Activated naive CD8-positive, alpha-beta T cell treated with anti-CD3 and anti-CD28 coated beads, Interleukin-2, amount 10 ng/mL, durations not matched to agents 7 days and 5 days (primary cell): ENCODE measurements around the gene VDR. TPM values are rescaled to one million over a fixed set of nuclear protein-coding genes. Genes with fewer than 3 reads are reported as not detected.
A peak's percentile ranks its signal among the peaks of the same experiment; 100 is the strongest.

Source experiments
- ATAC-seq: fragments of 150-1000 bp; cut with Tn5 transposase; one replicate; pipeline ENCODE4 v1.10.0; 2021; ENCODE audit warnings: low read depth, moderate library complexity
- POLR2A ChIA-PET: fragments of 350-600 bp; sonication (Branson Sonifier 250); formaldehyde crosslinking; loops from one replicate; lab custom pipeline; 2021; ENCODE audit warnings: antibody characterized with exemption; lab: Charles Lee
- DNase-seq: peaks from one replicate; pipeline ENCODE4 v3.0.0; 2021
- H3K27ac Mint-ChIP-seq: one replicate; pipeline ENCODE4 v1.8.0; 2022; ENCODE audit warnings: mild to moderate bottlenecking, mixed read lengths
- H3K27me3 Mint-ChIP-seq: one replicate; pipeline ENCODE4 v1.8.0; 2022; ENCODE audit warnings: mild to moderate bottlenecking, moderate library complexity, mixed read lengths
- H3K36me3 Mint-ChIP-seq: one replicate; pipeline ENCODE4 v1.8.0; 2021; ENCODE audit warnings: mild to moderate bottlenecking, mixed read lengths
- H3K4me1 Mint-ChIP-seq: one replicate; pipeline ENCODE4 v1.8.0; 2021; ENCODE audit warnings: mixed read lengths
- H3K4me3 Mint-ChIP-seq: one replicate; pipeline ENCODE4 v1.8.0; 2022; ENCODE audit warnings: mild to moderate bottlenecking, moderate library complexity, mixed read lengths
- H3K9me3 Mint-ChIP-seq: one replicate; pipeline ENCODE4 v1.8.0; 2021; ENCODE audit warnings: mixed read lengths
- total RNA-seq, 2 experiments: library from RNA; stranded (reverse); gene quantifications; one replicate each; pipeline ENCODE4 v1.2.3, GENCODE V29; 2021

VDR gene
- total RNA-seq, 2 experiments from 2014 or later = 13.9 to 14.3 TPM

DNA sequence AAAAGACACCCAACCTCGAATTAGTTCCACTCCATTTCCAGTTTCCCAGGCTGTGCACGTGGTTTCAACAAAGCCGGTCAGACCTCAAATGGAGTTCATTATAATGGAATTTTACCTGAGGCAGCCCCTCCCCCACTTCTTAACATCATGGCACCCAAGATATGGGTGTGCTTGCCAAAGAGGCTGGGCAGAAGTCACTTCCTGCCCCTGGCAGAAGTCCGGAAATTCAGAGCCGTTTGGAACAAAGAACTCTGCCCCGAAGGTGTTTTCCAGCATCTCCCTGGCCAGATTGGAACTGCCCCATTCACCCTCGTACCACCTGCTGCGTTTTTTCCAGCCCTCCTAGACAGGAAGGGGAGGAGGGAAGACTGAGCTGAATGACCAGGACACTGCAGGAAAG, 8.2 kb downstream of the VDR start:
- H3K36me3 Mint-ChIP-seq = peaks cover 27% of the 10 kb centered on the region
- POLR2A ChIA-PET = interaction anchor here (3.0 kb wide), 1 partner anchor 11 kb away, joined by 12 read pairs; no protein-coding TSS in a partner anchor
- H3K4me3 Mint-ChIP-seq = no peak overlapping the region
- no peaks in the 10 kb centered on the region for H3K27me3 Mint-ChIP-seq
- ATAC-seq (no peak), DNase-seq (no peak)
- peaks cover 72% of the 10 kb centered on the region for H3K4me1 Mint-ChIP-seq
- H3K27ac Mint-ChIP-seq = no peak overlapping the region
- no peaks in the 10 kb centered on the region for H3K9me3 Mint-ChIP-seq

DNA sequence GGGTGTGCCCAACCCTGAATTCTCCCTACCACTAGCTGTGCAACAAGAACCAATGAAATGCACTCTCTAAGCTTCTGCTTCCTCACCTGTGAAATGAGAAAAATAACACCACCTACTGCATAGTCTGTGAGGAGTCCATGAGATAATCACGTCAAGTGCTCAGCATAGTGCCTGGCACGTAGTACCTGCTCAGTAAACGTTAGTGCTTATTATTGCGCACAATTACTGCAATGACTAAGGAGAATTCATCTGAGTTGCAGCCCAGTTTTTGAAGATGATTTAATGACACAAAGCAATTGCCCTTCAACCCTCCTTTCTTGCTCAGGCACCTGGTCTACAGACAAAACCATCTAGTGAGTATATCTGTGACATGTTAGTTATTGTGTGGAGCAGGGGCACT, 8.8 kb downstream of the VDR start:
- POLR2A ChIA-PET = interaction anchor here (0.8 to 3.0 kb wide), 2 partner anchors 10 to 11 kb away, joined by 3 to 12 read pairs; no protein-coding TSS in a partner anchor
- Mint-ChIP-seq H3K4me1 (peaks cover 71% of the 10 kb centered on the region), H3K4me3 (no peak overlapping the region), H3K27me3 (no peaks in the 10 kb centered on the region), H3K27ac (no peak overlapping the region), H3K9me3 (no peaks in the 10 kb centered on the region), H3K36me3 (peaks cover 27% of the 10 kb centered on the region)
- ATAC-seq (no peak), DNase-seq (no peak)

DNA sequence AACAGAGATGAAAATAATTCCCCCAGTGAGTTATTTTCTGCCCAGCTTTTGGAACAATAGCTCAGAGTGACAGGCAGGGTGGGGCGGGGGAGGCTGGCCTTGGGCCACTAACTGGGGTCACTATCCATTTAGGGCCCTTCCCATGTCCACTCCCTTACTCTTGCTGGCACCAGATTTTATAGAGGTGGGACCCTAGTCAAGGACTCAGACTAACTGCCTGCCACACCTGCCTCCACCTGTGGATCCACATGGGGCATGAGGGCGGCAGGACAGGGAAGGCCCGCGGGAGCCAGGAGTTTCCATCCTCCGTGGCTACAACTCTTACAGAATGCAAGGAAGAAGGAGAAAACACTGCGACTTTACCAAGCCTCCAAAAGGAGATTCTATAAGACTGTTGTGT, 10.1 kb downstream of the VDR start:
- Mint-ChIP-seq H3K27ac (no peak overlapping the region), H3K36me3 (peaks cover 27% of the 10 kb centered on the region), H3K27me3 (no peaks in the 10 kb centered on the region), H3K4me1 (peaks cover 63% of the 10 kb centered on the region), H3K4me3 (no peak overlapping the region), H3K9me3 (no peaks in the 10 kb centered on the region)
- DNase-seq (no peak), ATAC-seq (no peak)
- POLR2A ChIA-PET = interaction anchor here (0.6 to 3.0 kb wide), 3 partner anchors 9 to 11 kb away, joined by 3 to 12 read pairs (median 5); no protein-coding TSS in a partner anchor

DNA sequence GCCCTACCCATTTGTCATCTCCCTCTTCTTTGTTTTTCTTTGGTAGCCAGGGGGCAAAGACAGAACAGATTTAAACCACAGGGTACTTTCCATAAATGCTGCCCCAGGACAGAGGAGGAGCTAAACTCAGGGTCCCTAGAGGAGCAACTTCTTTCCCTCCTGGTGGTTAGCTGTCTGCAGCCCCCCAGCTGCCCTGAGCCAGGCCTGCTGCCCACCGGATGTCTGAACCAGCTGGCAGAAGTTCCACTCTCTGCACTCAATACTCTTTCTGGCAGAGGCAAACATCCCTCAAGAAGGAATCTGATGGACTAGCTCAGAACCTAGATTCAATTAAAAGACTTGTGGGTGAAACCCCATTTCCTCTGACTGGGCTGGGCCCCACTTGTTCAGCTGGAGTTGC, 10.7 kb downstream of the VDR start:
- H3K4me3 Mint-ChIP-seq = no peak overlapping the region
- no peak overlapping the region for H3K27ac Mint-ChIP-seq
- no peaks in the 10 kb centered on the region for H3K9me3 Mint-ChIP-seq
- ATAC-seq (no peak), DNase-seq (no peak)
- H3K4me1 Mint-ChIP-seq = peaks cover 67% of the 10 kb centered on the region
- peaks cover 26% of the 10 kb centered on the region for H3K36me3 Mint-ChIP-seq
- POLR2A ChIA-PET = interaction anchor here (0.7 to 1.6 kb wide), 3 partner anchors 9 to 45 kb away, joined by 3 to 5 read pairs (median 4); no protein-coding TSS in a partner anchor
- no peaks in the 10 kb centered on the region for H3K27me3 Mint-ChIP-seq

DNA sequence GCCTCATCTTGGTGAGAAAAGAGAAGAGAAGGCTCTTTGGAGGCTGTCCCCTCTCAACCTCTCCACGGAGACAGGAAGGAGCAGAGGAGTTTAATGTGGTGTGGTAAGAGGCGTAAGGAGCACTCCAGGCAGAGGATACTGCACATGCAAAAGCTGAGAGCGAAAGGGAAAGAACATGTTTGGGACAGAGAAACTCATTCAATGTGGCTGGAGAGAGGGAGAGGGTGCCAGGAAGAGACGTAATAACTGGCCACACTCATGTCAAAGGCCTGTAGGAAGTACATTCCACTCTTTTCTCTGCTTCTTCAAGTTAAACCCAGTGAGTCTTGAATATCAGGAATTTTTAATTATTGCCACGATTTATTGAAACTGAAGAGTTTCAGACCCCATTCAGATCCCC, 12.0 kb downstream of the VDR start:
- Mint-ChIP-seq H3K27ac (peak overlapping the region; percentile 44), H3K4me1 (peaks cover 70% of the 10 kb centered on the region), H3K36me3 (peaks cover 22% of the 10 kb centered on the region), H3K27me3 (no peaks in the 10 kb centered on the region), H3K4me3 (peak overlapping the region; percentile 41), H3K9me3 (no peaks in the 10 kb centered on the region)
- DNase-seq (no peak), ATAC-seq (no peak)
- POLR2A ChIA-PET = interaction anchor here (1.6 kb wide), 1 partner anchor 10 kb away, joined by 4 read pairs; no protein-coding TSS in a partner anchor

DNA sequence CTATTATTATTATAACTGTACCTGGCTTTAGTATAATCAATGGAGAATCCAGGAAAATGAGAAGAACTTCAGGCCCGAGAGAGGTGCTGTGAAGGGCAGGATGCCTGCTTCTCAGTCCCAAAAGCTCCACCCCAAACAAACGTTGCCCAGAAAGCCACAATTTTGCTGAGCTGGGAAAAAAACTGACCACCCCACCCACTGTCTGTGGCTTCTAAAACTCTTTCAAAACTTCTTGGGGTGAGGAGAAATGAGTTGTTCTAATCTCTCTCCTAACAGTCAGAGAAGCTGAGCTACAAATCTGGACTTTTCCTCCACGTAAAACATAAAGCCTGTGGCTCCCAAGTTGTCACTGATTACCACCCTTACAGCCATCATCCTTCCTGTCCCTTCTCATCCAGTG, 13.4 kb downstream of the VDR start:
- peaks cover 20% of the 10 kb centered on the region for H3K36me3 Mint-ChIP-seq
- peak overlapping the region; percentile 49 for H3K4me3 Mint-ChIP-seq
- ATAC-seq = no peak
- peaks cover 70% of the 10 kb centered on the region for H3K4me1 Mint-ChIP-seq
- no peak overlapping the region for H3K27ac Mint-ChIP-seq
- POLR2A ChIA-PET = interaction anchor here (1.3 kb wide), 1 partner anchor 9 kb away, joined by 4 read pairs; no protein-coding TSS in a partner anchor
- no peaks in the 10 kb centered on the region for H3K9me3 Mint-ChIP-seq
- H3K27me3 Mint-ChIP-seq = no peaks in the 10 kb centered on the region
- no peak for DNase-seq

DNA sequence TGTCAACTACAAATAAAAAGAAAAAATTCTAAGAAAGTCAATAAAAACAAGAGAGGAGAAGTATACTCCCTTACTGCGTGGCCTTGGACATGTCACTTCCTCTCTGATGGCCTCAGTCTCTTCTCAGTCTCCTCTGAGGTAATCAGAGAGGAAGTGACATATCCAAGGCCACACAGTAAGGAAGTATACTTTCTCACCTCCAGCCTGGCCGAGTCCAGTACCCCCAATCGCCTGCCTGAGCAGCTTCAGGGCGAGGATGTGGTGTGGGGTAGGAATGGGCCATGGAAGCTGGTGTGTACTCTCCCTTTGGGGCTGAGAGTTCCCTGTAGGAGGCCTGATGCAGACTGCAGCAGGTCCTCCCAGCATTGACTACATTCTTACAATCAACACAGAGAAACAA, 15.8 kb downstream of the VDR start:
- H3K27ac Mint-ChIP-seq = peak overlapping the region; percentile 94
- ATAC-seq = peak; percentile 84
- peak overlapping the region; percentile 69 for H3K4me3 Mint-ChIP-seq
- DNase-seq = peak; percentile 58
- peaks cover 77% of the 10 kb centered on the region for H3K4me1 Mint-ChIP-seq
- peaks cover 22% of the 10 kb centered on the region for H3K36me3 Mint-ChIP-seq
- POLR2A ChIA-PET = interaction anchor here (1.0 to 1.3 kb wide), 4 partner anchors 11 to 171 kb away, joined by 3 to 5 read pairs (median 4); partner anchors contain the start of gene VDR
- no peaks in the 10 kb centered on the region for H3K27me3 Mint-ChIP-seq
- H3K9me3 Mint-ChIP-seq = no peaks in the 10 kb centered on the region

DNA sequence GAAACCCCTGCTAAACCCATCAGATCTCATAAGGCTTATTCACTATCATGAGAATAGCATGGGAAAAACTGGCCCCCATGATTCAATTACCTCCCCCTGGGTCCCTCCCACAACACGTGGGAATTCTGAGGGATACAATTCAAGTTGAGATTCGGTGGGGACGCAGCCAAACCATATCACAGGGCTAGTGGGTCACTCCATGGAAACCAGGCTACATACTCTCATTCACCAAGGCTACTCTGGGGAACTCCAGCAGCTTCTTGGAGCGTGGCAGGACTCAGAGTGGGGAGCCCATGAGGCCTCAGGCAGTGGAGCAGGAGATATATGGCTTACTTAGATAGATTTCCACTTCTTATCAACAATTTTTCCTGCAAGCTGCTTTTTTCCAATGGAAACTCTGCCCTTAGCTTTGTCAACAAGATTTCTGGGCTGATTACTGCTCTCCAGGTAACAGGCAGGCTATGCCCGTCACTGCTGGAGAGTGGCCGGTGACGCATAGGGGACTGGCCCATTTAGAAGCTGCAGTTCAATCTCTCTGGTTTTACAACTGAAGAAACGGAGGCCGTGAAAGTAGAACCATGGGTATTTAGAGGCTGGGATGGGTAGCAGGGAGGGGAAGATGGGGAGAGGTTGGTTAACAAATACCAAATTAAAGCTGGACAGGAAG, 16.5 kb downstream of the VDR start:
- Mint-ChIP-seq H3K4me1 (peaks cover 76% of the 10 kb centered on the region), H3K4me3 (peak overlapping the region; percentile 27), H3K27me3 (no peaks in the 10 kb centered on the region), H3K36me3 (peaks cover 22% of the 10 kb centered on the region), H3K27ac (peak overlapping the region; percentile 94), H3K9me3 (no peaks in the 10 kb centered on the region)
- ATAC-seq (no peak), DNase-seq (no peak)
- POLR2A ChIA-PET = interaction anchor here (1.0 to 1.3 kb wide), 3 partner anchors 12 to 170 kb away, joined by 3 to 5 read pairs (median 4); partner anchors contain the start of gene VDR

DNA sequence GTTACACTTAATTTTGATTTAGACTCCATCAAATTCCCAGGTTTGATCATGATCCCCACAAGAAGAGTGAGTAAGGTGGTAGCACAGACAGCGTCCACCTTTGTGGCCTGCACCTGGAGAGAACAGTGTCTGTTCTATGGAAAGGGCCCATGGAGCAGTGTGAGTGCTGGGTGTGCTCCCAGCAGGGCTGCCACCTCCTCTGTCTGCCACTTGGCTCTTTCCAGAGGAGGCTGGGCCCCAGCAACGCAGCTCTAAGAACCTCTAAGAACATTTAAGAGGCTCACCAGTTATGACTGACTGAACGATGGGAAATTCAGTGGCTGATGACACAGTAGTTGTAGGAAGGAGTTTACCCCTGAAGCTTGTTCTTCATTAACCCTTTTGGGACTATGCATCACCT, 17.3 kb downstream of the VDR start:
- H3K4me3 Mint-ChIP-seq = no peak overlapping the region
- peaks cover 18% of the 10 kb centered on the region for H3K36me3 Mint-ChIP-seq
- peaks cover 76% of the 10 kb centered on the region for H3K4me1 Mint-ChIP-seq
- H3K27me3 Mint-ChIP-seq = no peaks in the 10 kb centered on the region
- no peak for DNase-seq
- no peaks in the 10 kb centered on the region for H3K9me3 Mint-ChIP-seq
- peak overlapping the region; percentile 62 for H3K27ac Mint-ChIP-seq
- POLR2A ChIA-PET = no interaction called here
- no peak for ATAC-seq

DNA sequence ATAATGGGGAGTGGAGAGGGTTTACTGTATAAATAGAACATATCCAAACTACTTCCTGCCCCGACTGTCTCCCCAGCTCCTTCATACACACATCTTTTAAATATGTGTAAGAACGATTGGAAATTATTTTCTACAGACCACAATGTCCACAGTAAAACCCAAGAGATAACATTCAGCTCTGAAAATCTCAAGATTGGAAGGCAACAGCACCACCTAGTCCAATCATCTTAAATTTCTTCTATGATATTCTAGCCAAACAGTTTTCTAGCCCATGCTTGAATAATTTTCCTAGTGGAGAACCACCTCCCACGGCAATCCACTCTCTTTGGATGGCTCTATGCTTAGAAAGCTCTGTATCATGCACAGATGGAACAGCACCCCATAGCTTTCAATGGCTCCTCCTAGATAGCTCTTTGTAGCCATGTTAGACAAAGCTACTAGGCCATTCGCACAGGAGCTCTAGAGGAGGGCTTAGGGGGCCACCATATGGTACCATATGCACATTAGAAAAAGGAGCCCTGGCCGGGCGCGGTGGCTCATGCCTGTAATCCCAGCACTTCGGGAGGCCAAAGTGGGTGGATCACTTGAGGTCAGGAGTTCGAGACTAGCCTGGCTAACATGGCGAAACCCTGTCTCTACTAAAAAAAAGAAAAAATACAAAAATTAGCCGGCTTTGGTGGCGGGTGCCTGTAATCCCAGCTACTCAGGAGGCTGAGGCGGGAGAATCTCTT, 18.1 kb downstream of the VDR start:
- Mint-ChIP-seq H3K27ac (peak overlapping the region; percentile 62), H3K9me3 (no peaks in the 10 kb centered on the region), H3K4me1 (peaks cover 78% of the 10 kb centered on the region), H3K4me3 (no peak overlapping the region), H3K36me3 (peaks cover 13% of the 10 kb centered on the region), H3K27me3 (no peaks in the 10 kb centered on the region)
- DNase-seq (no peak), ATAC-seq (no peak)
- POLR2A ChIA-PET = interaction anchor here (0.5 to 3.1 kb wide), 7 partner anchors 10 to 213 kb away, joined by 3 to 13 read pairs (median 4); partner anchors contain the start of genes HDAC7 and TMEM106C

DNA sequence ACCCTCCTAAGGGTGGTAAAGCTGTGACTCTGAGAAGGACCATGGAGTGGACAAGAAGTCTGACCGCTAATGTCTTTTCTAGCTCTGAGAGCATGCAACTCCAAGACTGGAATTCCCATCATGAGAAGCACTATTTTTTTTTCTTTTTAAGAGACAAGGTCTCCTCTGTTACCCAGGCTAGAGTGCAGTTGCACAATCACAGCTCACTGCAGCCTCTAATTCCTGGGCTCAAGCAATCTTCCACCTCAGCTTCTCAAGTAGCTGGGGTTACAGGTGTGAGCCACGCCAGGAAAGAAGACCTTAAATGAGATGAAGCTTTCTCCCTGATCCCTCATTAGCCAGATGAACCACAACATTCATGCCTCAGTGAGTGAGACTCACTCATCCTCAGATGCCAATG, 19.2 kb downstream of the VDR start:
- Mint-ChIP-seq H3K36me3 (peaks cover 12% of the 10 kb centered on the region), H3K4me3 (peak overlapping the region; percentile 62), H3K4me1 (peaks cover 78% of the 10 kb centered on the region), H3K9me3 (no peaks in the 10 kb centered on the region), H3K27me3 (no peaks in the 10 kb centered on the region), H3K27ac (peak overlapping the region; percentile 70)
- DNase-seq = no peak
- no peak for ATAC-seq
- POLR2A ChIA-PET = interaction anchor here (0.6 to 3.1 kb wide), 13 partner anchors 11 to 1737 kb away, joined by 3 to 13 read pairs (median 5); partner anchors contain the start of genes HDAC7, RPAP3, SENP1 and TMEM106C

DNA sequence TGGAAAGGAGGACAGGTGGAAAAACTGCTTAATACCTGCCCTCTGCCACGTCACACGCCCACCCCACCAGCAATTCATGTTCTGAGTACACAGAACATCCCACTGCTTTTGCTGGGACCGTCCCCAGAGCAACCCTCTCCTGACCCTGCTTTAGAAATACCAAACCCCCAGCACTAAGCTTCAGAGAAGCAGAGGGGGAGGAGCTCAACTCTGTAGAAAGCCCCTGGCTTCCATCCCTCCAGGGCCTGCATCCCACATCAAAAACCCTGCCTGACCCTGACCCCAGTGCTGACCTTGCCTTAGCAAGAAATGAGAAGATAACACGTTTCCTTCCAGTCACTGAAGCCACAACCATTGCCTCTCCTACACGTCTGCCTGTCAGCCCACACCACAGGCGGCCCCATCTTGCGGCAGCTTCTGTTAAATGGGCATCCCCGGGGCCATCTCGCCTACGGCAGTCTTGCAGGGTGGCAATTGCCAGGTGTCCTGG, 19.7 kb downstream of the VDR start:
- H3K36me3 Mint-ChIP-seq = peaks cover 11% of the 10 kb centered on the region
- POLR2A ChIA-PET = interaction anchor here (0.9 to 3.1 kb wide), 11 partner anchors 11 to 221 kb away, joined by 3 to 13 read pairs (median 6); partner anchors contain the start of genes HDAC7, RPAP3, SENP1 and VDR
- peak overlapping the region; percentile 62 for H3K4me3 Mint-ChIP-seq
- ATAC-seq = peak; percentile 68
- peak overlapping the region; percentile 70 for H3K27ac Mint-ChIP-seq
- peaks cover 75% of the 10 kb centered on the region for H3K4me1 Mint-ChIP-seq
- H3K27me3 Mint-ChIP-seq = no peaks in the 10 kb centered on the region
- H3K9me3 Mint-ChIP-seq = no peaks in the 10 kb centered on the region
- DNase-seq = peak; percentile 72

DNA sequence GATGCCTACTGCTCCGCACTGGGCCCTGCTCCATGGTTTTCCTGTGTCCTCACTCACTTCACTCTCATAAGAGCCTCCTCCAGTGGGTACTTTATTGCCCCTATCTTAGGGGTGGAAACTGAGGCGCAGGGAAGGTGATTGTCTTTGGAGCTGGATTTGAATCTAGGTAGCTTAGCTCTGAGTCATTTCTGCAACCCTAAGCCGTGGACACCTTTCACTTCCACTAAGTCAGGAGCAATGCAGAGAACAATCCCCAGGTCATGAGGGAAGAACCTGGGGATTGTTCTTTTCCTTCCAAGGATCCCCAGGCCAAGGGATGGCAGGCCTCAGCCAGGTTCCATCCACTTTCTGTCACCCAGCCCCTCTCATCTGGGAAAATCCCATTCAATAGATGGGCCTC, 20.3 kb downstream of the VDR start:
- no peaks in the 10 kb centered on the region for H3K9me3 Mint-ChIP-seq
- no peaks in the 10 kb centered on the region for H3K27me3 Mint-ChIP-seq
- H3K4me1 Mint-ChIP-seq = peaks cover 76% of the 10 kb centered on the region
- DNase-seq (no peak), ATAC-seq (no peak)
- POLR2A ChIA-PET = interaction anchor here (0.6 to 3.1 kb wide), 11 partner anchors 10 to 273 kb away, joined by 4 to 13 read pairs (median 6); partner anchors contain the start of genes HDAC7, SENP1 and VDR
- H3K4me3 Mint-ChIP-seq = peak overlapping the region; percentile 62
- H3K36me3 Mint-ChIP-seq = peaks cover 14% of the 10 kb centered on the region
- H3K27ac Mint-ChIP-seq = peak overlapping the region; percentile 70
